ENCODE measurements around the gene ALG6.
"Not testable (repeated sequence)": the region's sequence is repeated elsewhere in the genome, so short reads cannot be mapped to it uniquely, and the experiment has no call there.

ALG6 gene

GRCh38 chr1:63328781-63329180 lies 38.6 kb upstream of the ALG6 start:
- DNase-seq (ENCODE audit: low read depth in 2 of 2) = no peak

GRCh38 chr1:63329621-63330330 lies 37.7 kb upstream of the ALG6 start:
- DNase-seq (ENCODE audit: low read depth in 2 of 2) = no peak

GRCh38 chr1:63330331-63330916 lies 37.0 kb upstream of the ALG6 start:
- no peak for DNase-seq (ENCODE audit: low read depth in 2 of 2)

- no peak for DNase-seq (ENCODE audit: low read depth in 2 of 2)
These were observed 25.0 kb upstream of the ALG6 start for GRCh38 chr1:63342402-63342801.

- no peak for DNase-seq (ENCODE audit: low read depth in 2 of 2)
These were observed 23.5 kb upstream of the ALG6 start for GRCh38 chr1:63343922-63344321.

- DNase-seq (ENCODE audit: low read depth in 2 of 2) = no peak
These were observed 17.1 kb upstream of the ALG6 start for GRCh38 chr1:63350320-63350719.

GRCh38 chr1:63352736-63353135 lies 14.7 kb upstream of the ALG6 start:
- DNase-seq (ENCODE audit: low read depth in 2 of 2) = no peak

GRCh38 chr1:63356234-63356633 lies 11.2 kb upstream of the ALG6 start:
- not testable (repeated sequence) for DNase-seq (ENCODE audit: low read depth in 2 of 2)

- DNase-seq (ENCODE audit: low read depth in 2 of 2) = no peak
These were observed 7.9 kb upstream of the ALG6 start for GRCh38 chr1:63359561-63359960.

GRCh38 chr1:63362073-63362472 lies 5.4 kb upstream of the ALG6 start:
- no peak for DNase-seq (ENCODE audit: low read depth in 2 of 2)

- DNase-seq (ENCODE audit: low read depth in 2 of 2) = no peak
These were observed 4.8 kb upstream of the ALG6 start for GRCh38 chr1:63362578-63362977.

- no peak for DNase-seq (ENCODE audit: low read depth in 2 of 2)
These were observed 4.4 kb upstream of the ALG6 start for GRCh38 chr1:63363014-63363413.

GRCh38 chr1:63366908-63367214 lies 566 bp upstream of the ALG6 start:
- DNase-seq (ENCODE audit: low read depth in 2 of 2) = no peak

GRCh38 chr1:63368131-63368530 lies 704 bp downstream of the ALG6 start:
- DNase-seq (ENCODE audit: low read depth in 2 of 2) = no peak

GRCh38 chr1:63379583-63379982 lies 12.2 kb downstream of the ALG6 start:
- DNase-seq (ENCODE audit: low read depth in 2 of 2) = no peak

GRCh38 chr1:63381741-63382140 lies 14.3 kb downstream of the ALG6 start:
- DNase-seq (ENCODE audit: low read depth in 2 of 2) = no peak

GRCh38 chr1:63401945-63402344 lies 34.5 kb downstream of the ALG6 start:
- DNase-seq (ENCODE audit: low read depth in 2 of 2) = no peak

- DNase-seq (ENCODE audit: low read depth in 2 of 2) = no peak
These were observed 36.0 kb downstream of the ALG6 start for GRCh38 chr1:63403386-63403785.

GRCh38 chr1:63405021-63405420 lies 37.6 kb downstream of the ALG6 start:
- no peak for DNase-seq (ENCODE audit: low read depth in 2 of 2)

GRCh38 chr1:63405987-63406386 lies 38.6 kb downstream of the ALG6 start:
- no peak for DNase-seq (ENCODE audit: low read depth in 2 of 2)

- no peak for DNase-seq (ENCODE audit: low read depth in 2 of 2)
These were observed 39.6 kb downstream of the ALG6 start for GRCh38 chr1:63407002-63407401.

GRCh38 chr1:63408331-63408730 lies 40.9 kb downstream of the ALG6 start:
- DNase-seq (ENCODE audit: low read depth in 2 of 2) = no peak

- DNase-seq (ENCODE audit: low read depth in 2 of 2) = no peak
These were observed 43.6 kb downstream of the ALG6 start for GRCh38 chr1:63411066-63411465.

- DNase-seq (ENCODE audit: low read depth in 2 of 2) = no peak
These were observed 46.0 kb downstream of the ALG6 start for GRCh38 chr1:63413394-63413793.

Measured in activated CD8-positive, alpha-beta memory T cell treated with anti-CD3 and anti-CD28 coated beads for 4 hours (primary cell).